ENCODE data around the gene ACTL6A. TPM values are rescaled to one million over a fixed set of nuclear protein-coding genes. Genes with fewer than 3 reads are reported as not detected.

Gene ACTL6A
- total RNA-seq, 1 donor = 42.0 TPM

DNA sequence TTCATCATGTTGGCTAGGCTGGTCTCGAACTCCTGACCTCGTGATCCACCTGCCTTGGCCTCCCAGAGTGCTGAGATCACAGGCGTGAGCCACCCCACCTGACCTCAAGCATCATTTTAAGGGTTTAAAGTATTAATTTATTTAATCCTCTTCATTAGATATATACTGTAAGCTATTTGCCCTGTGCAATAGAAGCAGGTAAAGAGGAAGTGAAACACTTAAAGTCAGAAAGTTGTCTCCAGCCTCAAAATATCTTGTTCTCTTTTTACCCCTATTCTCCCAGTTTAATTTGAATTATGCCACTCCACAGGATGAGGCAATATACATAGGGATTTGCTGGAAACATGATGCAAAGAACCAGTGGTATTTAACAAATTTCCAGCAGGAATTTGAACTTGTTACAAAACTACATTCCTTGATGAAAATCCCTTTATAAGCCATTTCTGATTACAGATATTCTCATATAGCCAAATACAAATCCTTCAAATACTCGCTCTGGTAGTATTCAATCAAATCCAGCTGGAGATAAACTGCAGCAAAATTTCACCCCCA lies 43.9 kb downstream of the ACTL6A start:
- Histone ChIP-seq H3K4me3 (ENCODE audit: insufficient read depth, low read length) (no peak overlapping the region), H3K27me3 (ENCODE audit: insufficient read depth, low read length) (no peaks in the 10 kb centered on the region), H3K9me3 (ENCODE audit: low read depth, low read length) (no peaks in the 10 kb centered on the region), H4K20me1 (ENCODE audit: insufficient read depth, low read length) (peaks cover 3% of the 10 kb centered on the region), H3K4me1 (ENCODE audit: insufficient read depth, low read length) (peaks cover 16% of the 10 kb centered on the region), H3K36me3 (ENCODE audit: insufficient read depth, low read length) (peaks cover 20% of the 10 kb centered on the region), H2AFZ (ENCODE audit: low read length) (no peak overlapping the region), H3K79me2 (ENCODE audit: insufficient read depth, low read length) (peaks cover 85% of the 10 kb centered on the region), H3K4me2 (ENCODE audit: insufficient read depth, low read length) (no peak overlapping the region), H3K27ac (ENCODE audit: low read depth, low read length) (no peak overlapping the region)
- no peak for DNase-seq (ENCODE audit: insufficient read length, low spot score, missing footprints)
- no peak for TF ChIP-seq CTCF (IDR thresholded peaks at IDR 0.05; ENCODE audit: extremely low read depth, low read depth, low read length)

DNA sequence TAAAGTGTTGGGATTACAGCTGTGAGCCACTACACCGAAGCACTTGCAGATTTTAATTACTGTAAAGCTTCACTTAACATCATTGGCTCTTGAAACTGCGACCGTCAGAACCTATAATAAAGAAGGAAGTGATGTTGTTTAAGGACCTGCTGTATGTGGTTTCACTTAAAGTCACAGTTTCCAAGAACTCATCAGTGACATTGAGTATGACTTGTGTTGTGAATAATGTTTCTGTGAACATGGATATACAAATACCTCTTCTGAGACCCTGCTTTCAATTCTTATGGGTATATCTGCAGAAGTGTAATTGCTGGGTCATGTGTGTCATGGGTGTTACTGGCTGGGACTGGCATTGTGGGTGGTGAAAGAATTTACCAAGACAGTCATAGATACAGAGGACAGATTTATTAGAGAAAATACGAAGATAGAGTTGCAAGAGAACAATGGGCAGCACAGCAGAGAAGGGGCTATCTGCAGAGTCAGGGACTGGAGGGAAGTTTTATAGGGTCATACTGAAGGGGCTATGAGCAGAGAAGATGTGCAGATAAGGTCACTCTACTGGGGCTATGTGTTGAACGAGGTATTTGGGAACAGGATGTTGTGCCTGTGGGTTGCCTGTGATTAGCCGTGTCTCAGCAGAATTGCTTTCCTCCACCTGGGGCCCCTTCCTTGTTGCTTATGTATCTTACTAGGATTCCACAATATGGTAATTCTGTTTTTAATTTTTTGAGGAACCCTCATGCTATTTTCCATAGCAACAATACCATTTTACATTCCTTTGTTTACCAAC lies 46.4 kb downstream of the ACTL6A start:
- H4K20me1 ChIP-seq (ENCODE audit: insufficient read depth, low read length) = no peaks in the 10 kb centered on the region

DNA sequence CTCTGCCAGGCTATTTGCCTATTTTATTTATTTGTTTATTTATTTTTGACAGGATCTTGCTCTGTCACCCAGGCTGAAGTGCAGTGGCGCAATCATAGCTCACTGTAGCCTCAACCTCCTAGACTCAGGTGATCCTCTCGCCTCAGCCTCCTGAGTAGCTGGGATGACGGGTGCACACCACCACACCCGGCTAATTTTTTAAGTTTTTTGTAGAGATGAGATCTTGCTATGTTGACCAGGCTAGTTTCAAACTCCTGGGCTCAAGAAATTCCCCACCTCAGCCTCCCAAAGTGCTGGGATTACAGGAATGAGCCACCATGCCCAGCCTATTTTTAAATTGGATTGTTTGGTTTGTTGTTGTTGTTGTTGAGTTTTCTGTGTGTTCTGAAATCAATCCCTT lies 47.3 kb downstream of the ACTL6A start:
- H3K4me1 ChIP-seq (ENCODE audit: insufficient read depth, low read length) = peaks cover 21% of the 10 kb centered on the region
- peaks cover 62% of the 10 kb centered on the region for H3K79me2 ChIP-seq (ENCODE audit: insufficient read depth, low read length)
- no peak overlapping the region for H3K27ac ChIP-seq (ENCODE audit: low read depth, low read length)
- no peak for TF ChIP-seq CTCF (IDR thresholded peaks at IDR 0.05; ENCODE audit: extremely low read depth, low read depth, low read length)
- H3K27me3 ChIP-seq (ENCODE audit: insufficient read depth, low read length) = no peaks in the 10 kb centered on the region
- H3K4me2 ChIP-seq (ENCODE audit: insufficient read depth, low read length) = no peak overlapping the region
- DNase-seq (ENCODE audit: insufficient read length, low spot score, missing footprints) = no peak
- no peak overlapping the region for H2AFZ ChIP-seq (ENCODE audit: low read length)
- peaks cover 15% of the 10 kb centered on the region for H3K36me3 ChIP-seq (ENCODE audit: insufficient read depth, low read length)
- H4K20me1 ChIP-seq (ENCODE audit: insufficient read depth, low read length) = no peaks in the 10 kb centered on the region
- no peaks in the 10 kb centered on the region for H3K9me3 ChIP-seq (ENCODE audit: low read depth, low read length)
- no peak overlapping the region for H3K4me3 ChIP-seq (ENCODE audit: insufficient read depth, low read length)

More for the DNA sequence above, 46.4 kb downstream of the ACTL6A start:
- H3K4me2 ChIP-seq (ENCODE audit: insufficient read depth, low read length) = no peak overlapping the region
- H3K27ac ChIP-seq (ENCODE audit: low read depth, low read length) = no peak overlapping the region
- peaks cover 16% of the 10 kb centered on the region for H3K4me1 ChIP-seq (ENCODE audit: insufficient read depth, low read length)
- H3K79me2 ChIP-seq (ENCODE audit: insufficient read depth, low read length) = peaks cover 67% of the 10 kb centered on the region
- H3K27me3 ChIP-seq (ENCODE audit: insufficient read depth, low read length) = no peaks in the 10 kb centered on the region
- no peak overlapping the region for H3K4me3 ChIP-seq (ENCODE audit: insufficient read depth, low read length)
- peaks cover 15% of the 10 kb centered on the region for H3K36me3 ChIP-seq (ENCODE audit: insufficient read depth, low read length)
- DNase-seq (ENCODE audit: insufficient read length, low spot score, missing footprints) = no peak
- no peak overlapping the region for H2AFZ ChIP-seq (ENCODE audit: low read length)
- H3K9me3 ChIP-seq (ENCODE audit: low read depth, low read length) = no peaks in the 10 kb centered on the region
- no peak for TF ChIP-seq CTCF (IDR thresholded peaks at IDR 0.05; ENCODE audit: extremely low read depth, low read depth, low read length)

DNA sequence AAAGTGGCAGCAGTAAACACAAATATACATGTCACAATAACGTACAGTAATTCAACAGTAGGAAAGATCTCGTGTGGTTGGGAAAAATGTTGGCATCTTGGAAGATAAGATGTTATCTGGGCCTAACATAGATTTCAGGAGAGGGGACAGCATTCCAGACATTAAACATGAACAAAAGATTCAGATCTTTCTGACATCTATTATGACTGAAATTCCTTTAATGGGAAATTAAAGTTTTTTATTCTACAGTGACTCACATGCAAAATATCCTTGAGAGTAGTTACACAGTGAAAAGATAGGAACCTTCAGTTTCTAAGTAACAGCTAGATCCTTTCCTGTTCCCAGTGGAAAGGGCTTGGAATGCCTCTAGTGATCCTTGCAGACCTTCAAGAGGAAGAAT lies 51.1 kb downstream of the ACTL6A start:
- no peaks in the 10 kb centered on the region for H4K20me1 ChIP-seq (ENCODE audit: insufficient read depth, low read length)
- peaks cover 31% of the 10 kb centered on the region for H3K79me2 ChIP-seq (ENCODE audit: insufficient read depth, low read length)
- peak; percentile 81 for DNase-seq (ENCODE audit: insufficient read length, low spot score, missing footprints)
- peaks cover 18% of the 10 kb centered on the region for H3K36me3 ChIP-seq (ENCODE audit: insufficient read depth, low read length)
- H3K9me3 ChIP-seq (ENCODE audit: low read depth, low read length) = no peaks in the 10 kb centered on the region
- peak overlapping the region; percentile 3 for H3K4me3 ChIP-seq (ENCODE audit: insufficient read depth, low read length)
- H3K27ac ChIP-seq (ENCODE audit: low read depth, low read length) = peak overlapping the region; percentile 75
- peak overlapping the region; percentile 37 for H3K4me2 ChIP-seq (ENCODE audit: insufficient read depth, low read length)
- H2AFZ ChIP-seq (ENCODE audit: low read length) = peak overlapping the region; percentile 29
- no peaks in the 10 kb centered on the region for H3K27me3 ChIP-seq (ENCODE audit: insufficient read depth, low read length)
- H3K4me1 ChIP-seq (ENCODE audit: insufficient read depth, low read length) = peaks cover 23% of the 10 kb centered on the region
- TF ChIP-seq CTCF (IDR thresholded peaks at IDR 0.05; ENCODE audit: extremely low read depth, low read depth, low read length) = no peak

Data from osteoblast (primary cell).